Measurements from ENCODE around the gene DBH.

- TF ChIP-seq, protein P1, sequence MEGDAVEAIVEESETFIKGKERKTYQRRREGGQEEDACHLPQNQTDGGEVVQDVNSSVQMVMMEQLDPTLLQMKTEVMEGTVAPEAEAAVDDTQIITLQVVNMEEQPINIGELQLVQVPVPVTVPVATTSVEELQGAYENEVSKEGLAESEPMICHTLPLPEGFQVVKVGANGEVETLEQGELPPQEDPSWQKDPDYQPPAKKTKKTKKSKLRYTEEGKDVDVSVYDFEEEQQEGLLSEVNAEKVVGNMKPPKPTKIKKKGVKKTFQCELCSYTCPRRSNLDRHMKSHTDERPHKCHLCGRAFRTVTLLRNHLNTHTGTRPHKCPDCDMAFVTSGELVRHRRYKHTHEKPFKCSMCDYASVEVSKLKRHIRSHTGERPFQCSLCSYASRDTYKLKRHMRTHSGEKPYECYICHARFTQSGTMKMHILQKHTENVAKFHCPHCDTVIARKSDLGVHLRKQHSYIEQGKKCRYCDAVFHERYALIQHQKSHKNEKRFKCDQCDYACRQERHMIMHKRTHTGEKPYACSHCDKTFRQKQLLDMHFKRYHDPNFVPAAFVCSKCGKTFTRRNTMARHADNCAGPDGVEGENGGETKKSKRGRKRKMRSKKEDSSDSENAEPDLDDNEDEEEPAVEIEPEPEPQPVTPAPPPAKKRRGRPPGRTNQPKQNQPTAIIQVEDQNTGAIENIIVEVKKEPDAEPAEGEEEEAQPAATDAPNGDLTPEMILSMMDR (IDR thresholded peaks at IDR 0.05) = no peak
- TF ChIP-seq POLR2A (IDR thresholded peaks at IDR 0.05) = no peak
These were observed 36.5 kb upstream of the DBH start for GRCh38 chr9:133599470-133600173.

Measured in adrenal gland (tissue), 5 donors.